SH-SY5Y (cell line): ENCODE data around the gene POU3F1.

ENCODE experiments used
- GATA2 ChIP-seq: IDR thresholded peaks from 2 replicates; pipeline ENCODE4 v1.6.1; 2011; ENCODE audit warnings: mild to moderate bottlenecking, low read depth, low read length
- GATA3 ChIP-seq: IDR thresholded peaks from 2 replicates; pipeline ENCODE4 v1.6.1; 2011; ENCODE audit warnings: low read depth, mild to moderate bottlenecking, low read length, moderate library complexity

DNA sequence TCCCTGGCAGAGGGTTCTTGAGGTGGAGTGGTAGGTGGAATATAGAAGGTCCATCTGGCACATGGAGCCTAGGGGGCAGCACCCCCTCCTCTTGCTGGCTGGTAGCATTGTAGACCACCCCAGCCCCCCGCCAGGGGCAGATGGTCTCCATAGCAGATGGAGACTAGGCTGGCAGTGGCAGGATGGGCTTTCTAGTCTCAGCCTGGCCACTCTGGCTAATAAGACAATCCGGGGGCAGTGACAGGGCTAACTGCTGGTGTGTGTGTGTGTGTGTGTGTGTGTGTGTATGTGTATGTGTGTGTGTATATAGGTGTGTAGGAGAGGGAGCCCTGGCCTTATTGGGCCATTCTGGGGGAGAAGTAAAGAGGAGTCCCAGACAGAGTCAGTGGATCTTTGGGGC lies 17.9 kb downstream of the POU3F1 start:
- TF ChIP-seq GATA2 (no peak), GATA3 (no peak)
